Panc1 (cell line): ENCODE data around the gene USP48. TPM values are rescaled to one million over a fixed set of nuclear protein-coding genes. Genes with fewer than 3 reads are reported as not detected.
"Not testable (repeated sequence)": the region's sequence is repeated elsewhere in the genome, so short reads cannot be mapped to it uniquely, and the experiment has no call there.

Source experiments
- ATAC-seq: fragments of 200-7000 bp; cut with Tn5 transposase; 2 replicates; pipeline ENCODE4 v1.9.1; 2020; ENCODE audit warnings: mild to moderate bottlenecking, moderate library complexity
- BruUV-seq: library from RNA; stranded (reverse); fragments of 400-500 nt; replicated peaks from 2 replicates; lab custom pipeline; 2021; lab: Mats Ljungman, UMichigan
- CTCF ChIA-PET: fragments of 300-600 bp; sonication (Branson Sonifier 250); formaldehyde crosslinking; loops from one replicate; lab custom pipeline; 2022; ENCODE audit warnings: antibody characterized with exemption; lab: Charles Lee
- POLR2A ChIA-PET: fragments of 300-600 bp; sonication (Branson Sonifier 250); formaldehyde crosslinking; loops from one replicate; lab custom pipeline; 2022; ENCODE audit warnings: antibody characterized with exemption; lab: Charles Lee
- DNase-seq: peaks from one replicate; pipeline ENCODE4 v3.0.0-alpha.2; 2010; ENCODE audit warnings: low read depth, low spot score
- H3K27ac ChIP-seq: 2 replicates; pipeline ENCODE4 v1.5.1; 2011; ENCODE audit warnings: mild to moderate bottlenecking, low read length, inconsistent platforms
- H3K27me3 ChIP-seq: fragments of 200-500 bp; sonication (Bioruptor generic); 2 replicates; pipeline ENCODE4 v1.6.0; 2014; ENCODE audit warnings: low read length, inconsistent platforms; ENCODE audit not compliant: control insufficient read depth, insufficient read depth
- H3K36me3 ChIP-seq: fragments of 200-500 bp; sonication (Bioruptor generic); 2 replicates; pipeline ENCODE4 v1.5.1; 2014; ENCODE audit warnings: inconsistent platforms, mild to moderate bottlenecking, low read length, moderate library complexity; ENCODE audit not compliant: control insufficient read depth, insufficient read depth
- H3K4me1 ChIP-seq: 2 replicates; pipeline ENCODE4 v1.5.1; 2011; ENCODE audit warnings: inconsistent platforms, mild to moderate bottlenecking, low read length, moderate library complexity; ENCODE audit not compliant: control insufficient read depth, insufficient read depth
- H3K4me3 ChIP-seq, 2 experiments: 2 replicates each; pipeline ENCODE4 v1.5.1; 2011 to 2012; ENCODE audit warnings: low read depth in 2 of 2, low read length in 2 of 2, mild to moderate bottlenecking in 2 of 2, inconsistent platforms in 1 of 2, moderate library complexity in 1 of 2
- H3K9me3 ChIP-seq: fragments of 200-500 bp; sonication (Bioruptor generic); 2 replicates; pipeline ENCODE4 v1.5.1; 2014; ENCODE audit warnings: low read depth, mild to moderate bottlenecking, inconsistent platforms, low read length, moderate library complexity; ENCODE audit not compliant: control insufficient read depth, insufficient read depth
- POLR2AphosphoS5 ChIP-seq: IDR thresholded peaks from 2 replicates; pipeline ENCODE4 v1.6.1; 2012; ENCODE audit warnings: mild to moderate bottlenecking, low read depth, low read length, moderate library complexity
- SIN3A ChIP-seq: IDR thresholded peaks from 2 replicates; pipeline ENCODE4 v1.6.1; 2012; ENCODE audit warnings: low read depth, mild to moderate bottlenecking, low read length, moderate library complexity, borderline replicate concordance; ENCODE audit not compliant: insufficient read depth
- TCF7L2 ChIP-seq: IDR thresholded peaks from 2 replicates; pipeline ENCODE4 v1.6.1; 2011; ENCODE audit warnings: mild to moderate bottlenecking, low read depth, low read length, inconsistent platforms
- in situ Hi-C: cut with HindIII; loops from 2 replicates; pipeline ENCODE4 v1.10.0; 2016; ENCODE audit warnings: low sequenced_read_pairs, low pct_unique_long_range_greater_than_20kb
- intact Hi-C: fragments of 100-400 bp; cut with micrococcal nuclease; formaldehyde crosslinking; loops from one replicate; pipeline ENCODE4 v1.10.0; 2022; ENCODE audit not compliant: unreplicated experiment
- total RNA-seq: library from RNA; stranded (reverse); gene quantifications from one replicate; pipeline ENCODE4 v1.2.1, GENCODE V29; 2021; ENCODE audit not compliant: unreplicated experiment
- TF ChIP-seq, protein P1 (sequence below), 2 experiments: IDR thresholded peaks; 2 replicates each; pipeline ENCODE4 v1.6.1; 2011 to 2012; ENCODE audit warnings: low read depth in 2 of 2, control low read depth in 1 of 2, low read length in 1 of 2, mild to moderate bottlenecking in 1 of 2, moderate library complexity in 1 of 2; ENCODE audit not compliant: insufficient read depth in 1 of 2
- TF ChIP-seq, protein P2 (sequence below): fragments of 450-650 bp; IDR thresholded peaks from 2 replicates; pipeline ENCODE4 v1.5.1; 2017; ENCODE audit warnings: mild to moderate bottlenecking

USP48 gene
- total RNA-seq, 1 experiment from 2014 or later: 71.6 TPM

DNA sequence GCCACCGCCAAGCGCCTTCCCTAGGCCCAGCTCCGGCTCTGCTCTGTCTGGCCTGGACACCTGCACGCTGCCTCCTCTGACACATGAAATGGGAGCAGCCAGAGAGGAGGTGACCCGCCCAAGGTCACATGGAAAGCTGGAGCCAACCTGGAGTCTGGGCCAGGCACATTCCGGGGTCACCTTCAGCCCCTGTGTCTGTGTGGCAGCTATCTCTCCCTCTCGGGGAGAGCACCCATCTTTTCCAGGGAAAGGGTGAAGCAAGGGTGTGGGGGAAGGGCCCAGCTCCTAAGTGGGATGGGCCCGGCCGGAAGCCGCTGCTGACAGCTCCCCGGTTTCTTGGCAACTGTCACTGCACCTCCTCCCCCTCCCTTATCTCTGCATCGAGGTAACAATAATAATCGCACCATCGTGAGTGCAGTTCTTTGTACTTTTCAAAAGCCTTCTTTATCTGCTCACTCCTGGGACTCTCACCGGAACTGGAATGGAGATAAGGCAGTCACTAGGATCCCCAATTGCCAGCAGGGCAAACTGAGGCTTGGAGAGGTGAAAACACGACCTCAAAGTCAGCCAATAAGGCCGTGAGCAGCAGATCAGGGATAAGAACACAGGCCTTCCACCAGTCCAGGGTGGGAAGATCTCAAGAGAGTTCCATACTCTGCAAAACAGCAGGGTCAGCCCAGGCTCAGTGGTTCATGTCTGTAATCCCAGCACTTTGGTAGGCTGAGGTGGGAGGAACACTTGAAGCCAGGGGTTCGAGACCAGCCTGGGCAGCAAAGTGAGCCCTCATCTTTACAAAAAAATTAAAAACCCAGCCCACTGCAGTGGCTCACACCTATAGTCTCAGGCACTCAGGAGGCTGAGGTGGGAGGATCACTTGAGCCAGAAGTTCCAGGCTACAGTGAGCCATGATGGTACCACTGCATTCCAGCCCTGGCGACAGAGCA, 150.7 kb downstream of the USP48 start:
- intact Hi-C loops (no loop called here), in situ Hi-C loops (no loop called here)
- CTCF ChIA-PET: no interaction called here
- no peaks in the 10 kb centered on the region for H3K27me3 ChIP-seq
- ATAC-seq (no peak; the same call in 1 of the 2 replicates), DNase-seq (no peak)
- no peaks in the 10 kb centered on the region for H3K9me3 ChIP-seq
- peaks cover 14% of the 10 kb centered on the region for H3K4me1 ChIP-seq
- BruUV-seq: no TSS peak
- H3K27ac ChIP-seq: no peak overlapping the region
- no peaks in the 10 kb centered on the region for H3K36me3 ChIP-seq
- H3K4me3 ChIP-seq: no peak overlapping the region
- TF ChIP-seq SIN3A (no peak), TCF7L2 (no peak)
- TF ChIP-seq, protein P1, sequence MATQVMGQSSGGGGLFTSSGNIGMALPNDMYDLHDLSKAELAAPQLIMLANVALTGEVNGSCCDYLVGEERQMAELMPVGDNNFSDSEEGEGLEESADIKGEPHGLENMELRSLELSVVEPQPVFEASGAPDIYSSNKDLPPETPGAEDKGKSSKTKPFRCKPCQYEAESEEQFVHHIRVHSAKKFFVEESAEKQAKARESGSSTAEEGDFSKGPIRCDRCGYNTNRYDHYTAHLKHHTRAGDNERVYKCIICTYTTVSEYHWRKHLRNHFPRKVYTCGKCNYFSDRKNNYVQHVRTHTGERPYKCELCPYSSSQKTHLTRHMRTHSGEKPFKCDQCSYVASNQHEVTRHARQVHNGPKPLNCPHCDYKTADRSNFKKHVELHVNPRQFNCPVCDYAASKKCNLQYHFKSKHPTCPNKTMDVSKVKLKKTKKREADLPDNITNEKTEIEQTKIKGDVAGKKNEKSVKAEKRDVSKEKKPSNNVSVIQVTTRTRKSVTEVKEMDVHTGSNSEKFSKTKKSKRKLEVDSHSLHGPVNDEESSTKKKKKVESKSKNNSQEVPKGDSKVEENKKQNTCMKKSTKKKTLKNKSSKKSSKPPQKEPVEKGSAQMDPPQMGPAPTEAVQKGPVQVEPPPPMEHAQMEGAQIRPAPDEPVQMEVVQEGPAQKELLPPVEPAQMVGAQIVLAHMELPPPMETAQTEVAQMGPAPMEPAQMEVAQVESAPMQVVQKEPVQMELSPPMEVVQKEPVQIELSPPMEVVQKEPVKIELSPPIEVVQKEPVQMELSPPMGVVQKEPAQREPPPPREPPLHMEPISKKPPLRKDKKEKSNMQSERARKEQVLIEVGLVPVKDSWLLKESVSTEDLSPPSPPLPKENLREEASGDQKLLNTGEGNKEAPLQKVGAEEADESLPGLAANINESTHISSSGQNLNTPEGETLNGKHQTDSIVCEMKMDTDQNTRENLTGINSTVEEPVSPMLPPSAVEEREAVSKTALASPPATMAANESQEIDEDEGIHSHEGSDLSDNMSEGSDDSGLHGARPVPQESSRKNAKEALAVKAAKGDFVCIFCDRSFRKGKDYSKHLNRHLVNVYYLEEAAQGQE (IDR thresholded peaks at IDR 0.05; ENCODE audit: insufficient read depth in 1 of 2, low read depth in 2 of 2, low read length in 1 of 2): no peak
- POLR2A ChIA-PET: no interaction called here

DNA sequence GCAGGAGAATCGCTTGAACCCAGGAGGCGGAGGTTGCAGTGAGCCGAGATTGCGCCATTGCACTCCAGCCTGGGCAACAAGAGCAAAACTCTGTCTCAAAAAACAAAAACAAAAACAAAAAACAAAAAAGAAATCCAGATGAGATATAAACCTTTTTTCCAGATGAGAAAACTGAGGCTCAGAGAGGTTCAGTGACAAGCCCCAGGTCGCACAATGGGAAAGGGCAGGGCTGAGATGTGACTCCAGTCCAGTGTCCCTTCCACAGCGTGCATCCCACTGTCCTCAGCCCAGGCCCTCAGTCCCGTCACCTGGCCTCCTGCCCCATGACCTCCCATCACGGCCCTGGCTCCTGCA, 151.4 kb downstream of the USP48 start:
- DNase-seq, ATAC-seq, intact Hi-C loops, H3K36me3 ChIP-seq, H3K27me3 ChIP-seq, CTCF ChIA-PET, BruUV-seq, in situ Hi-C loops, H3K27ac ChIP-seq, POLR2A ChIA-PET, H3K4me3 ChIP-seq, H3K9me3 ChIP-seq: not testable (repeated sequence)
- peaks cover 18% of the 10 kb centered on the region for H3K4me1 ChIP-seq

DNA sequence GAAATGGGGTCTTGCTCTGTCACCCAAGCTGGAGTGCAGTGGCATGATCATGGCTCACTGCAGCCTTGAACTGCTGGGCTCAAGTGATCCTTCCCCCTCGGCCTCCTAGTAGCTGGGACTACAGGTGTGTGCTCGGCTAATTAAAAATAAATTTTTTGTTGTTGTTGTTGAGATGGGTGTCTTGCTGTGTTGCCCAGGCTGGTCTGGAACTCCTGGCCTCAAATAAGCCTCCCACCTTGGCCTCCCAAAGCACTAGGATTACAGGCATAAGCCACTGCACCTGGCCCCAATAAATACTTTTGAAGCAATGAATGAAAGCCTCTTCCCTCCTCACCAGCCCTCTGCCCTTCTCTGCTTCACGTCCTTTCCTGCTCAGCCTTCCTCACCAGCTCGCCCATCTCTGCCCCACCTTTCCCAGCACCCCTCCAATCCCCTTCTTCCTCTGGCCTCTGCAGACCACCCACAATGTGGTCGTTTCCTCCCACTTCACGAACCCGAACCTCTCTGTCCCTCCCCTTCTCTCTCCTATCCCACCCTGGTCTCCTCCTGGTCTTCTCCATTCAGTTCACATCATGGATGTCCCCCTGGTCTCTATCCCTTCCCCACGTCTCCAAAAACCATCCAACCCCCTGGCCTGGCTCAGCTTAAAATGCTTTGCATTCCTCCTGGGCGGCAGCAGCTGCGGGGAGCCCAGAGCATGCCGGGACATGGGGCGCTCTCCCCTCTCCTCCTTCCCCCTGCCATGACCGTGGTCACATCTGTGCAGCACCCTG, 152.2 kb downstream of the USP48 start:
- intact Hi-C loops: no loop called here
- POLR2A ChIA-PET: no interaction called here
- no peak for DNase-seq
- BruUV-seq: no TSS peak
- Histone ChIP-seq H3K4me3 (no peak overlapping the region), H3K27me3 (no peaks in the 10 kb centered on the region), H3K9me3 (no peaks in the 10 kb centered on the region), H3K4me1 (peaks cover 18% of the 10 kb centered on the region), H3K27ac (no peak overlapping the region), H3K36me3 (no peaks in the 10 kb centered on the region)
- no peak for ATAC-seq
- TF ChIP-seq, protein P1 (IDR thresholded peaks at IDR 0.05; ENCODE audit: insufficient read depth in 1 of 2, low read depth in 2 of 2, low read length in 1 of 2): no peak
- no peak for TF ChIP-seq POLR2AphosphoS5
- TF ChIP-seq, protein P2, sequence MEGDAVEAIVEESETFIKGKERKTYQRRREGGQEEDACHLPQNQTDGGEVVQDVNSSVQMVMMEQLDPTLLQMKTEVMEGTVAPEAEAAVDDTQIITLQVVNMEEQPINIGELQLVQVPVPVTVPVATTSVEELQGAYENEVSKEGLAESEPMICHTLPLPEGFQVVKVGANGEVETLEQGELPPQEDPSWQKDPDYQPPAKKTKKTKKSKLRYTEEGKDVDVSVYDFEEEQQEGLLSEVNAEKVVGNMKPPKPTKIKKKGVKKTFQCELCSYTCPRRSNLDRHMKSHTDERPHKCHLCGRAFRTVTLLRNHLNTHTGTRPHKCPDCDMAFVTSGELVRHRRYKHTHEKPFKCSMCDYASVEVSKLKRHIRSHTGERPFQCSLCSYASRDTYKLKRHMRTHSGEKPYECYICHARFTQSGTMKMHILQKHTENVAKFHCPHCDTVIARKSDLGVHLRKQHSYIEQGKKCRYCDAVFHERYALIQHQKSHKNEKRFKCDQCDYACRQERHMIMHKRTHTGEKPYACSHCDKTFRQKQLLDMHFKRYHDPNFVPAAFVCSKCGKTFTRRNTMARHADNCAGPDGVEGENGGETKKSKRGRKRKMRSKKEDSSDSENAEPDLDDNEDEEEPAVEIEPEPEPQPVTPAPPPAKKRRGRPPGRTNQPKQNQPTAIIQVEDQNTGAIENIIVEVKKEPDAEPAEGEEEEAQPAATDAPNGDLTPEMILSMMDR: no peak
- TF ChIP-seq TCF7L2: no peak
- TF ChIP-seq SIN3A: no peak
- CTCF ChIA-PET: no interaction called here
- in situ Hi-C loops: no loop called here
